ENCODE measurements around the gene FBXO45. TPM values are rescaled to one million over a fixed set of nuclear protein-coding genes. Genes with fewer than 3 reads are reported as not detected.
A peak's percentile ranks its signal among the peaks of the same experiment; 100 is the strongest.

Gene FBXO45
- polyA plus RNA-seq, 2 of the 4 experiments (the other 2 are of a cell fraction) = 6.8 to 19.4 TPM

DNA sequence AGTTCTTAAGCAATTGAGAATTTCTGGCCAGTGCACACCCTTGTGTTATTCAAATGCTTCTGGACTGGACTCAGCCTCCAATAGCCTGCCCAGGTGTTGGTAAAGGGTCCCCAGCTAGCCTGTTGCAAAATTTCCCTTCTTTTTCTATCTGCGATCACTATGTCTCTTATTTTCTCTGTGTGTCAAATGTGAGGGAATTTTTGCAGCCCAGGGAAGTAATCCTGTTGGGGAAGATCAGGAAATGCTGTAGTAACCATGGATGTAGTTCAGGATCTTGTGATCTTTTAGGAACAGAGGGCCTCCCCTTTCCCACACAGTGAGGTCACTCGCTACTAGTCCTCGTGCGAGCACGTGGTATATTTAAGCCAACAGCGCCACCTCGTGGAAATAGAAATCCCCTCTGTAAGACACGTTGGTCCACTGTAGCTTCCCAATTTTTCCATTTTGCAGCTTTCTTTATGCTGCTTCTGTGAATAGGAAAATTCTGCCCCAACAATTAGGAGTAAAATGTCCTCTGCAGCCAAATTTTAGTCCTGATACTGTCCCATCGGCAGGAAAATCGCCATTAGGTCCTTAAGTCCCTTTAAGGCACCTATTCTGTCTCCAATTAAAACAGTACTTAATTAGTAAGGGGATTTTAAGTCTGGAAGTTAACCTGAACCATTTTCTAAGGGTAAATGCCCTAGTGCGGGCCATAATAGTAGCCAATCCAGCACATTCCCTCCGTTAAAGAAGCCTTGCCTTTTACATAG is 49.3 kb upstream of the FBXO45 start:
- ATAC-seq = peak; percentile 64 to 95; a peak in 3 of 6 replicates
- CTCF ChIA-PET = interaction anchor here (0.6 to 4.7 kb wide), 7 partner anchors 8 to 496 kb away, joined by 3 to 26 read pairs (median 3); no protein-coding TSS in a partner anchor
- peaks cover 43% of the 10 kb centered on the region for H3K9me3 ChIP-seq
- WGBS (ENCODE audit: missing lambda C conversion rate) = 8% methylated on average over 12 of the region's 12 CpGs
- no peak for FAIRE-seq
- DNase-seq (ENCODE audit: low read depth in 1 of 2, low spot score in 1 of 2) = peak in 1 of 2 experiments; percentile 80
- no peak overlapping the region for H3K4me3 ChIP-seq
- POLR2A ChIA-PET = interaction anchor here (0.7 kb wide), 1 partner anchor 10 kb away, joined by 6 read pairs; no protein-coding TSS in a partner anchor
- no peaks in the 10 kb centered on the region for H3K4me1 ChIP-seq
- no peak overlapping the region for H3K4me2 ChIP-seq
- TF ChIP-seq CBX2 (IDR thresholded peaks at IDR 0.05; ENCODE audit: borderline replicate concordance, low read depth) = no peak
- TF ChIP-seq RCOR1 (IDR thresholded peaks at IDR 0.05; ENCODE audit: low read depth, low read length) = no peak
- no peak for TF ChIP-seq ZNF302 (CRISPR knock-in tag; IDR thresholded peaks at IDR 0.05)
- TF ChIP-seq, protein P1, sequence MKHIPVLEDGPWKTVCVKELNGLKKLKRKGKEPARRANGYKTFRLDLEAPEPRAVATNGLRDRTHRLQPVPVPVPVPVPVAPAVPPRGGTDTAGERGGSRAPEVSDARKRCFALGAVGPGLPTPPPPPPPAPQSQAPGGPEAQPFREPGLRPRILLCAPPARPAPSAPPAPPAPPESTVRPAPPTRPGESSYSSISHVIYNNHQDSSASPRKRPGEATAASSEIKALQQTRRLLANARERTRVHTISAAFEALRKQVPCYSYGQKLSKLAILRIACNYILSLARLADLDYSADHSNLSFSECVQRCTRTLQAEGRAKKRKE (CRISPR knock-in tag; IDR thresholded peaks at IDR 0.05; ENCODE audit: low read depth) = no peak
- TF ChIP-seq HOXA7 (CRISPR knock-in tag; IDR thresholded peaks at IDR 0.05) = no peak
- TF ChIP-seq MAZ (IDR thresholded peaks at IDR 0.05; ENCODE audit: borderline replicate concordance, low read depth, low read length) = no peak
- peak; percentile 35; the same call in 2 of the 3 replicates for TF ChIP-seq CTCF (IDR thresholded peaks at IDR 0.05)
- no peak for TF ChIP-seq HOXB13 (CRISPR knock-in tag; IDR thresholded peaks at IDR 0.05; ENCODE audit: low read depth)
- no peak for TF ChIP-seq CEBPB (IDR thresholded peaks at IDR 0.05)
- TF ChIP-seq RARB (CRISPR knock-in tag; IDR thresholded peaks at IDR 0.05) = no peak
- no peak for TF ChIP-seq EP300 (IDR thresholded peaks at IDR 0.05)
- TF ChIP-seq SMC3 (IDR thresholded peaks at IDR 0.05) = peak; percentile 27; the same call in 1 of the 3 replicates
- no peak for TF ChIP-seq PHF8 (IDR thresholded peaks at IDR 0.05; ENCODE audit: borderline replicate concordance, low read depth)
- no peak for TF ChIP-seq POLR2AphosphoS2 (conservative IDR thresholded peaks at IDR 0.05; ENCODE audit: low read length)
- peak; percentile 57 to 75 for TF ChIP-seq RAD21 (conservative IDR thresholded peaks at IDR 0.05 in 1 of 2, IDR thresholded peaks at IDR 0.05 in 1 of 2)
- no peak for TF ChIP-seq CBX8 (IDR thresholded peaks at IDR 0.05)
- TF ChIP-seq MAX (IDR thresholded peaks at IDR 0.05) = peak; percentile 65
- TF ChIP-seq TP53 (CRISPR knock-in tag; IDR thresholded peaks at IDR 0.05) = no peak
- no peak for TF ChIP-seq E2F6 (IDR thresholded peaks at IDR 0.05; ENCODE audit: borderline replicate concordance, low read depth)
- TF ChIP-seq, protein P2, sequence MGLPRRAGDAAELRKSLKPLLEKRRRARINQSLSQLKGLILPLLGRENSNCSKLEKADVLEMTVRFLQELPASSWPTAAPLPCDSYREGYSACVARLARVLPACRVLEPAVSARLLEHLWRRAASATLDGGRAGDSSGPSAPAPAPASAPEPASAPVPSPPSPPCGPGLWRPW (IDR thresholded peaks at IDR 0.05) = no peak
- TF ChIP-seq, protein P3, sequence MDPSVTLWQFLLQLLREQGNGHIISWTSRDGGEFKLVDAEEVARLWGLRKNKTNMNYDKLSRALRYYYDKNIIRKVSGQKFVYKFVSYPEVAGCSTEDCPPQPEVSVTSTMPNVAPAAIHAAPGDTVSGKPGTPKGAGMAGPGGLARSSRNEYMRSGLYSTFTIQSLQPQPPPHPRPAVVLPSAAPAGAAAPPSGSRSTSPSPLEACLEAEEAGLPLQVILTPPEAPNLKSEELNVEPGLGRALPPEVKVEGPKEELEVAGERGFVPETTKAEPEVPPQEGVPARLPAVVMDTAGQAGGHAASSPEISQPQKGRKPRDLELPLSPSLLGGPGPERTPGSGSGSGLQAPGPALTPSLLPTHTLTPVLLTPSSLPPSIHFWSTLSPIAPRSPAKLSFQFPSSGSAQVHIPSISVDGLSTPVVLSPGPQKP (IDR thresholded peaks at IDR 0.05; ENCODE audit: low read depth, low read length) = no peak
- no peak for TF ChIP-seq HDAC2 (IDR thresholded peaks at IDR 0.05)
- TF ChIP-seq, protein P4, sequence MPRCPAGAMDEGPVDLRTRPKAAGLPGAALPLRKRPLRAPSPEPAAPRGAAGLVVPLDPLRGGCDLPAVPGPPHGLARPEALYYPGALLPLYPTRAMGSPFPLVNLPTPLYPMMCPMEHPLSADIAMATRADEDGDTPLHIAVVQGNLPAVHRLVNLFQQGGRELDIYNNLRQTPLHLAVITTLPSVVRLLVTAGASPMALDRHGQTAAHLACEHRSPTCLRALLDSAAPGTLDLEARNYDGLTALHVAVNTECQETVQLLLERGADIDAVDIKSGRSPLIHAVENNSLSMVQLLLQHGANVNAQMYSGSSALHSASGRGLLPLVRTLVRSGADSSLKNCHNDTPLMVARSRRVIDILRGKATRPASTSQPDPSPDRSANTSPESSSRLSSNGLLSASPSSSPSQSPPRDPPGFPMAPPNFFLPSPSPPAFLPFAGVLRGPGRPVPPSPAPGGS (IDR thresholded peaks at IDR 0.05) = no peak
- H3K27ac ChIP-seq = no peak overlapping the region

All from A549 (cell line).